Stimulated activated CD8-positive, alpha-beta memory T cell treated with anti-CD3 and anti-CD28 coated beads, Interleukin-15, amount 100 ng/mL, for 48 hours (primary cell): ENCODE measurements around the gene FAM47E.
A peak's percentile ranks its signal among the peaks of the same experiment; 100 is the strongest.

Source experiments
- DNase-seq, 2 donors: peaks; one replicate each; pipeline ENCODE4 v3.0.0-alpha.2; 2020; ENCODE audit warnings: low read depth in 2 of 2

The FAM47E gene

GRCh38 chr4:76301068-76301774 is 49.7 kb downstream of the FAM47E start:
- DNase-seq: peak in 1 of 2 donors; percentile 31

GRCh38 chr4:76301775-76302162 is 50.2 kb downstream of the FAM47E start:
- DNase-seq: no peak

GRCh38 chr4:76302826-76303438 is 51.4 kb downstream of the FAM47E start:
- no peak for DNase-seq

GRCh38 chr4:76305033-76305687 is 53.6 kb downstream of the FAM47E start:
- DNase-seq: peak in 1 of 2 donors; percentile 8

GRCh38 chr4:76305971-76306881 is 54.7 kb downstream of the FAM47E start, which contains the start of gene STBD1:
TSS of gene STBD1 (plus strand) at chr4:76306733. CDS start at chr4:76306770, 37 bp downstream.
- no peak for DNase-seq

GRCh38 chr4:76306882-76307659 is 55.5 kb downstream of the FAM47E start:
- DNase-seq: no peak

GRCh38 chr4:76307660-76308014 is 56.1 kb downstream of the FAM47E start:
- no peak for DNase-seq

GRCh38 chr4:76308548-76308947 is 57.0 kb downstream of the FAM47E start:
- no peak for DNase-seq

GRCh38 chr4:76309939-76310550 is 58.5 kb downstream of the FAM47E start:
- DNase-seq: no peak

- DNase-seq: no peak
Measured at GRCh38 chr4:76310683-76311082, 59.2 kb downstream of the FAM47E start.

GRCh38 chr4:76311896-76312331 is 60.4 kb downstream of the FAM47E start:
- DNase-seq: no peak

- no peak for DNase-seq
Measured at GRCh38 chr4:76312457-76312856, 60.9 kb downstream of the FAM47E start.

- no peak for DNase-seq
Measured at GRCh38 chr4:76313547-76313946, 62.0 kb downstream of the FAM47E start.

- no peak for DNase-seq
Measured at GRCh38 chr4:76315267-76315918, 63.9 kb downstream of the FAM47E start.

GRCh38 chr4:76316131-76316530 is 64.6 kb downstream of the FAM47E start:
- no peak for DNase-seq

- DNase-seq: no peak
Measured at GRCh38 chr4:76322236-76322635, 70.7 kb downstream of the FAM47E start.

- DNase-seq: no peak
Measured at GRCh38 chr4:76325072-76325471, 73.6 kb downstream of the FAM47E start.

GRCh38 chr4:76326515-76326914 is 75.0 kb downstream of the FAM47E start:
- no peak for DNase-seq
